ENCODE results near the gene IFNG. TPM values are rescaled to one million over a fixed set of nuclear protein-coding genes. Genes with fewer than 3 reads are reported as not detected.

The IFNG gene
- polyA plus RNA-seq, 2 of the 4 experiments (the other 2 are of a cell fraction): not detected

- Histone ChIP-seq H3K27ac (no peak overlapping the region), H3K4me2 (no peak overlapping the region), H3K9me3 (no peaks in the 10 kb centered on the region), H3K4me1 (no peaks in the 10 kb centered on the region), H3K4me3 (no peak overlapping the region)
- CTCF ChIA-PET: no interaction called here
- DNase-seq (ENCODE audit: low read depth in 1 of 2, low spot score in 1 of 2): no peak
- ATAC-seq: no peak
- POLR2A ChIA-PET: no interaction called here
- TF ChIP-seq RARB (CRISPR knock-in tag; IDR thresholded peaks at IDR 0.05) (no peak), MAZ (IDR thresholded peaks at IDR 0.05; ENCODE audit: borderline replicate concordance, low read depth, low read length) (no peak), HOXB5 (CRISPR knock-in tag; IDR thresholded peaks at IDR 0.05) (no peak), CEBPB (IDR thresholded peaks at IDR 0.05) (no peak), SREBF2 (IDR thresholded peaks at IDR 0.05) (no peak), ZSCAN20 (CRISPR knock-in tag; IDR thresholded peaks at IDR 0.05) (no peak)
- TF ChIP-seq, protein P1, sequence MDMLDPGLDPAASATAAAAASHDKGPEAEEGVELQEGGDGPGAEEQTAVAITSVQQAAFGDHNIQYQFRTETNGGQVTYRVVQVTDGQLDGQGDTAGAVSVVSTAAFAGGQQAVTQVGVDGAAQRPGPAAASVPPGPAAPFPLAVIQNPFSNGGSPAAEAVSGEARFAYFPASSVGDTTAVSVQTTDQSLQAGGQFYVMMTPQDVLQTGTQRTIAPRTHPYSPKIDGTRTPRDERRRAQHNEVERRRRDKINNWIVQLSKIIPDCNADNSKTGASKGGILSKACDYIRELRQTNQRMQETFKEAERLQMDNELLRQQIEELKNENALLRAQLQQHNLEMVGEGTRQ (IDR thresholded peaks at IDR 0.05): no peak
- WGBS (ENCODE audit: missing lambda C conversion rate): 0% methylated on average over 1 of the region's 1 CpG
- FAIRE-seq: no peak
Observed at GRCh38 chr12:68139941-68140340, 19.6 kb downstream of the IFNG start.

GRCh38 chr12:68139001-68139400 is 20.5 kb downstream of the IFNG start:
- no peak for DNase-seq (ENCODE audit: low read depth in 1 of 2, low spot score in 1 of 2)
- no peaks in the 10 kb centered on the region for H3K9me3 ChIP-seq
- no peak overlapping the region for H3K4me3 ChIP-seq
- CTCF ChIA-PET: no interaction called here
- ATAC-seq: no peak
- no peaks in the 10 kb centered on the region for H3K4me1 ChIP-seq
- POLR2A ChIA-PET: no interaction called here
- no peak for FAIRE-seq
- no peak overlapping the region for H3K27ac ChIP-seq
- no peak overlapping the region for H3K4me2 ChIP-seq
- TF ChIP-seq GATA3 (IDR thresholded peaks at IDR 0.05; ENCODE audit: borderline replicate concordance) (no peak), ZSCAN20 (CRISPR knock-in tag; IDR thresholded peaks at IDR 0.05) (no peak), CBX8 (IDR thresholded peaks at IDR 0.05) (no peak), KDM5A (IDR thresholded peaks at IDR 0.05) (no peak), NR3C1 (IDR thresholded peaks at IDR 0.05) (no peak), HOXB5 (CRISPR knock-in tag; IDR thresholded peaks at IDR 0.05) (no peak), FOSL2 (IDR thresholded peaks at IDR 0.05) (no peak), FOSL2 (CRISPR knock-in tag; IDR thresholded peaks at IDR 0.05) (no peak), PBX3 (IDR thresholded peaks at IDR 0.05) (no peak), MAFK (IDR thresholded peaks at IDR 0.05; ENCODE audit: partially characterized antibody) (no peak), RNF2 (IDR thresholded peaks at IDR 0.05; ENCODE audit: borderline replicate concordance, low read depth) (no peak), PHF8 (IDR thresholded peaks at IDR 0.05; ENCODE audit: borderline replicate concordance, low read depth) (no peak), CEBPB (IDR thresholded peaks at IDR 0.05) (no peak), RAD21 (conservative IDR thresholded peaks at IDR 0.05 in 1 of 2, IDR thresholded peaks at IDR 0.05 in 1 of 2) (no peak)
- TF ChIP-seq, protein P2, sequence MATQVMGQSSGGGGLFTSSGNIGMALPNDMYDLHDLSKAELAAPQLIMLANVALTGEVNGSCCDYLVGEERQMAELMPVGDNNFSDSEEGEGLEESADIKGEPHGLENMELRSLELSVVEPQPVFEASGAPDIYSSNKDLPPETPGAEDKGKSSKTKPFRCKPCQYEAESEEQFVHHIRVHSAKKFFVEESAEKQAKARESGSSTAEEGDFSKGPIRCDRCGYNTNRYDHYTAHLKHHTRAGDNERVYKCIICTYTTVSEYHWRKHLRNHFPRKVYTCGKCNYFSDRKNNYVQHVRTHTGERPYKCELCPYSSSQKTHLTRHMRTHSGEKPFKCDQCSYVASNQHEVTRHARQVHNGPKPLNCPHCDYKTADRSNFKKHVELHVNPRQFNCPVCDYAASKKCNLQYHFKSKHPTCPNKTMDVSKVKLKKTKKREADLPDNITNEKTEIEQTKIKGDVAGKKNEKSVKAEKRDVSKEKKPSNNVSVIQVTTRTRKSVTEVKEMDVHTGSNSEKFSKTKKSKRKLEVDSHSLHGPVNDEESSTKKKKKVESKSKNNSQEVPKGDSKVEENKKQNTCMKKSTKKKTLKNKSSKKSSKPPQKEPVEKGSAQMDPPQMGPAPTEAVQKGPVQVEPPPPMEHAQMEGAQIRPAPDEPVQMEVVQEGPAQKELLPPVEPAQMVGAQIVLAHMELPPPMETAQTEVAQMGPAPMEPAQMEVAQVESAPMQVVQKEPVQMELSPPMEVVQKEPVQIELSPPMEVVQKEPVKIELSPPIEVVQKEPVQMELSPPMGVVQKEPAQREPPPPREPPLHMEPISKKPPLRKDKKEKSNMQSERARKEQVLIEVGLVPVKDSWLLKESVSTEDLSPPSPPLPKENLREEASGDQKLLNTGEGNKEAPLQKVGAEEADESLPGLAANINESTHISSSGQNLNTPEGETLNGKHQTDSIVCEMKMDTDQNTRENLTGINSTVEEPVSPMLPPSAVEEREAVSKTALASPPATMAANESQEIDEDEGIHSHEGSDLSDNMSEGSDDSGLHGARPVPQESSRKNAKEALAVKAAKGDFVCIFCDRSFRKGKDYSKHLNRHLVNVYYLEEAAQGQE (IDR thresholded peaks at IDR 0.05): no peak
- TF ChIP-seq, protein P3, sequence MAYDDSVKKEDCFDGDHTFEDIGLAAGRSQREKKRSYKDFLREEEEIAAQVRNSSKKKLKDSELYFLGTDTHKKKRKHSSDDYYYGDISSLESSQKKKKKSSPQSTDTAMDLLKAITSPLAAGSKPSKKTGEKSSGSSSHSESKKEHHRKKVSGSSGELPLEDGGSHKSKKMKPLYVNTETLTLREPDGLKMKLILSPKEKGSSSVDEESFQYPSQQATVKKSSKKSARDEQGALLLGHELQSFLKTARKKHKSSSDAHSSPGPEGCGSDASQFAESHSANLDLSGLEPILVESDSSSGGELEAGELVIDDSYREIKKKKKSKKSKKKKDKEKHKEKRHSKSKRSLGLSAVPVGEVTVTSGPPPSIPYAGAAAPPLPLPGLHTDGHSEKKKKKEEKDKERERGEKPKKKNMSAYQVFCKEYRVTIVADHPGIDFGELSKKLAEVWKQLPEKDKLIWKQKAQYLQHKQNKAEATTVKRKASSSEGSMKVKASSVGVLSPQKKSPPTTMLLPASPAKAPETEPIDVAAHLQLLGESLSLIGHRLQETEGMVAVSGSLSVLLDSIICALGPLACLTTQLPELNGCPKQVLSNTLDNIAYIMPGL (CRISPR knock-in tag; IDR thresholded peaks at IDR 0.05; ENCODE audit: borderline replicate concordance): no peak
- WGBS (ENCODE audit: missing lambda C conversion rate): 4% methylated on average over 1 of the region's 1 CpG
